HG03571 (cell line): Measurements from ENCODE around the gene TSBP1.
"Not testable (repeated sequence)": the region's sequence is repeated elsewhere in the genome, so short reads cannot be mapped to it uniquely, and the experiment has no call there.

Experiments used
- ATAC-seq: cut with Tn5 transposase; IDR thresholded peaks from one replicate; pipeline ENCODE4 v1.9.1; 2021; ENCODE audit not compliant: unreplicated experiment

TSBP1 gene

DNA sequence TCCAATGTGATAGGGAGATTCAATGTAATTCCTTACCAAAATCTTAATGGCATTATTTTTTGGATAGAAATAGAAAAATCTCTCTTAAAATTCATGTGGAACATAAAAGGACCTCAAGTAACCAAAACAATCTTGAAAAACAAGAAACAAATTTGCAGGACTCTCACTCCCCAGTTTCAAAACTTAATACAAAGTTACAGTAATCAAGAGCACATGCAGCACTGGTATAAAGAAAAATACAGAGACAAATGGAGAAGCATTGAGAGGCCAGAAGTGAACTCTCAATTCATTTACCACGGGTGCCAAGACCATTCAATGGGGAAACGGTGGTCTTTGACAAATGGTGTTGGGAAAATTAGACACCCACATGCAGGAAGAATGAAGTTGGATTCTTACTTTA, 7.8 kb upstream of the TSBP1 start:
- ATAC-seq = no peak

GRCh38 chr6:32375739-32376529, 4.2 kb upstream of the TSBP1 start:
- ATAC-seq = no peak

- ATAC-seq = no peak
These were observed 474 bp downstream of the TSBP1 start for GRCh38 chr6:32371229-32371628.

GRCh38 chr6:32370505-32370904, 1.2 kb downstream of the TSBP1 start:
- no peak for ATAC-seq

GRCh38 chr6:32369660-32370059, 2.0 kb downstream of the TSBP1 start:
- no peak for ATAC-seq

GRCh38 chr6:32367644-32368043, 4.1 kb downstream of the TSBP1 start:
- ATAC-seq = no peak

DNA sequence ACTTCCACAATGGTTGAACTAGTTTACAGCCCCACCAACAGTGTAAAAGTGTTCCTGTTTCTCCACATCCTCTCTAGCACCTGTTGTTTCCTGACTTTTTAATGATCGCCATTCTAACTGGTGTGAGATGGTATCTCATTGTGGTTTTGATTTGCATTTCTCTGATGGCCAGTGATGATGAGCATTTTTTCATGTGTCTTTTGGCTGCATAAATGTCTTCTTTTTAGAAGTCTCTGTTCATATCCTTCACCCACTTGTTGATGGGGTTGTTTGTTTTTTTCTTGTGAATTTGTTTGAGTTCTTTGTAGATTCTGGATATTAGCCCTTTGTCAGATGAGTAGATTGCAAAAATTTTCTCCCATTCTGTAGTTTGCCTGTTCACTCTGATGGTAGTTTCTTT, 12.5 kb downstream of the TSBP1 start:
- not testable (repeated sequence) for ATAC-seq

DNA sequence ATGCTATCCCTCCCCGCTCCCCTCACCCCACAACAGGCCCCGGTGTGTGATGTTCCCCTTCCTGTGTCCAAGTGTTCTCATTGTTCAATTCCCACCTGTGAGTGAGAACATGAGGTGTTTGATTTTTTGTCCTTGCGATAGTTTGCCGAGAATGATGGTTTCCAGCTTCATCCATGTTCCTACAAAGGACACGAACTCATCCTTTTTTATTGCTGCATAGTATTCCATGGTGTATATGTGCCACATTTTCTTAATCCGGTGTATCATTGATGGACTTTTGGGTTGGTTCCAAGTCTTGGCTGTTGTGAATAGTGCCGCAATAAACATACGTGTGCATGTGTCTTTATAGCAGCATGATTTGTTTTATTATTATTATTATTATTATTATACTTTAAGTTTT, 13.2 kb downstream of the TSBP1 start:
- not testable (repeated sequence) for ATAC-seq

- no peak for ATAC-seq
These were observed 16.7 kb downstream of the TSBP1 start for GRCh38 chr6:32355018-32355417.

DNA sequence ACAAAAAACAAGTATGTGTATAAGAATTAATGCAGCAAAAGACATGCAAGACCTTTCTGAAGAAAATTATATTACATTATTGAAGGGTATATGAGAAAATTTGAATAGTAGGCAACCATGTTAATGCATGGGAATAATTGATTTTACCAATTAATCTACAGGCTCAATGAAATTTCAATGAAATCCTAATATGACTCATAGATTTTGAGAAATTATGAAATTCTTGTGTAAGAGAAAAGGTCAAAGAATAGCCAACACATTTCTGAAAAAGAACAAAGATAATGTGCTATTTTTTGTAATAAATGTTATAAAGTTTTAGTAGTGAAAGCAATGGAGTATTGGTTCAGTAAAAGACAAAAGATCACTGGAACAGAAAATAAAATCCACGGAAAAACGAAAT, 18.4 kb downstream of the TSBP1 start:
- no peak for ATAC-seq

- ATAC-seq = no peak
These were observed 31.5 kb downstream of the TSBP1 start for GRCh38 chr6:32340242-32340641.

GRCh38 chr6:32337186-32337805, 34.4 kb downstream of the TSBP1 start:
- no peak for ATAC-seq

DNA sequence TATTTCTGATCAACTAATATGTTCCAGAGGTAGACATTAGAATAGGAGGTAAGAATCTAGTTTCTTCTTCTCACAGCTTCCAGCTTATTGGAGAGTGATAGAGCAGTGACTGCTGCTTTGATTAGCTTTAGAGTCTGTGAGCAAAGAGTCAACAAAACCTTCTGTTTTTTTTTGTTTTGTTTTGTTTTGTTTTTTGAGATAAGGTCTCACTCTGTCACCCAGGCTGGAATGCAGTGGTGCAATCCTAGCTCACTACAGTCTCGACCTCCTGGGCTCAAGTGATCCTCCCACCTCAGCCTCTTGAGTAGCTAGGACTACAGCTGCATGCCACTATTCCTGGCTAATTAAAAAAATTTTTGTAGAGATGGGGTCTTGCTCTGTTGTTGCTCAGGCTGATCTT, 39.3 kb downstream of the TSBP1 start:
- no peak for ATAC-seq

- no peak for ATAC-seq
These were observed 42.6 kb downstream of the TSBP1 start for GRCh38 chr6:32329141-32329540.

GRCh38 chr6:32327103-32327502, 44.6 kb downstream of the TSBP1 start:
- no peak for ATAC-seq

- ATAC-seq = no peak
These were observed 53.2 kb downstream of the TSBP1 start for GRCh38 chr6:32318501-32318900.

DNA sequence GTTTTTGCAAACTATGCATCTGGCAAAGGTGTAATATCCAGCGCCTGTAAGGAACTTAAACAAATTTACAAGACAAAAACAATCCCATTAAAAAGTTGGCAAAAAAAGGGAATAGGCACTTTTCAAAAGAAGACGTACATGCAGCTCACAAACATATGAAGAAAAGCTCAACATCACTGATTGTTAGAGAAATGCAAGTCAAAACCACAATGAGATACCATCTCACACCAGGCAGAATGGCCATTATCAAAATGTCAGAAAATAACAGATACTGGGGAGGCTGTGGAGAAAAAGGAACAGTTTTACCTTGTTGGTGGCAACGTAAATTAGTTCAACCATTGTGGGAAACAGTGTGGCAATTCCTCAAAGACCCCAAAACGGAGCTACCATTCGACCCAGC, 54.2 kb downstream of the TSBP1 start:
- no peak for ATAC-seq

- no peak for ATAC-seq
These were observed 57.7 kb downstream of the TSBP1 start for GRCh38 chr6:32313964-32314363.

GRCh38 chr6:32298632-32299336, 72.9 kb downstream of the TSBP1 start:
- ATAC-seq = no peak

- not testable (repeated sequence) for ATAC-seq
These were observed 76.7 kb downstream of the TSBP1 start for GRCh38 chr6:32294980-32295379.

DNA sequence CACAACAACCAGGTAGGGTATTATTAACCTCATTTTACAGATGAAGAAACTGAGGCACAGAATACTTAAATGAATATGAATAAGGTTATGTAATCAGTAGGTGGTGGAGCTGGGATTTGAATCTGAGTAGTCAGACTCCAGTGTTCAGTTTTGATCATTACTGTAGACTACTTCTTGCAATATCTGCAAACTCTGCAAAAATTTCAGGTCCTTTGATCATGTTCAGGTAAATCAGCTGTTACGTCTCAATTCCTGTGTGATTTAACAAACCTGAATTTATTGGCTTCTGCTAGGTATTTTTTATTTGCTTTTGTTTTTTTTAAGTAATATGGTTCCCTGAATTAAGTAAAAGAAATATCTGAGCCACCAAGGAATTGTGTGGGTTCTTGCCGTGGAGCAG, 77.1 kb downstream of the TSBP1 start:
- no peak for ATAC-seq

GRCh38 chr6:32293695-32294094, 78.0 kb downstream of the TSBP1 start:
- ATAC-seq = no peak
